ENCODE measurements around the gene RECK. TPM values are rescaled to one million over a fixed set of nuclear protein-coding genes. Genes with fewer than 3 reads are reported as not detected.

The RECK gene
- total RNA-seq, 1 experiment from 2014 or later = 2.6 TPM

GRCh38 chr9:36164372-36164771 lies 127.7 kb downstream of the RECK start:
- Histone ChIP-seq H2AFZ (ENCODE audit: low read length) (no peak overlapping the region), H3K27ac (ENCODE audit: low read length) (no peak overlapping the region), H3K4me1 (ENCODE audit: low read length) (peaks cover 7% of the 10 kb centered on the region), H3K9me3 (ENCODE audit: low read length) (no peaks in the 10 kb centered on the region), H3K9me2 (replicated peaks; ENCODE audit: insufficient read depth, low read length) (no peaks in the 10 kb centered on the region), H3K9ac (ENCODE audit: low read length) (no peak overlapping the region), H4K20me1 (ENCODE audit: insufficient read depth, low read depth, low read length) (no peaks in the 10 kb centered on the region), H3K4me3 (ENCODE audit: low read length) (no peak overlapping the region), H3K79me2 (ENCODE audit: low read length) (no peaks in the 10 kb centered on the region), H3K36me3 (ENCODE audit: insufficient read depth, low read length) (no peaks in the 10 kb centered on the region), H3K27me3 (ENCODE audit: low read length) (no peaks in the 10 kb centered on the region), H3K4me2 (ENCODE audit: low read depth, low read length, poor library complexity, severe bottlenecking) (no peak overlapping the region)
- DNase-seq = no peak

DNA sequence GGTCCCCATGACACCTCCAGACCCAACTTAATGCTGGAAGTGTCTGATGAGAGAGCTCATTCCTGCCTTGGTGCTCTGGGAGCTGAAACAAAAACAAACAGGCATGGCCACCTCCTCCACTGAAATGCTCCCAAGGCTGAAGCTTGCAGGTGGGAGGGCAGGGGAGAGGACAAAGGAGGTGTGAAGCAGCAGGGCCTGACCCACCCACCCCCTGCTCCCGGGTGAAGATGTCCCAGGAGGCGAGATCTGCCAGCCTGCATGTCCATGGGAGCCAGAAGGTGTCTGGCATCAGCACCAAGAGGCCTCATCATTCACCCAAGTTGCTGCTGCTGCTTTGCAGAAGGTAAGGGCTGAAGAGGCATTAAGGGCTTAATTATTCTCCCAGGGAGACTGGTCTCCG lies 128.3 kb downstream of the RECK start:
- Histone ChIP-seq H2AFZ (ENCODE audit: low read length) (no peak overlapping the region), H3K4me2 (ENCODE audit: low read depth, low read length, poor library complexity, severe bottlenecking) (no peak overlapping the region), H4K20me1 (ENCODE audit: insufficient read depth, low read depth, low read length) (no peaks in the 10 kb centered on the region), H3K27me3 (ENCODE audit: low read length) (no peaks in the 10 kb centered on the region), H3K9ac (ENCODE audit: low read length) (no peak overlapping the region), H3K9me2 (replicated peaks; ENCODE audit: insufficient read depth, low read length) (no peaks in the 10 kb centered on the region), H3K9me3 (ENCODE audit: low read length) (no peaks in the 10 kb centered on the region), H3K27ac (ENCODE audit: low read length) (no peak overlapping the region), H3K4me1 (ENCODE audit: low read length) (peaks cover 7% of the 10 kb centered on the region), H3K79me2 (ENCODE audit: low read length) (no peaks in the 10 kb centered on the region), H3K36me3 (ENCODE audit: insufficient read depth, low read length) (no peaks in the 10 kb centered on the region), H3K4me3 (ENCODE audit: low read length) (no peak overlapping the region)
- peak; percentile 40 for DNase-seq

- no peaks in the 10 kb centered on the region for H4K20me1 ChIP-seq (ENCODE audit: insufficient read depth, low read depth, low read length)
- DNase-seq = peak; percentile 35
- H2AFZ ChIP-seq (ENCODE audit: low read length) = no peak overlapping the region
- peaks cover 7% of the 10 kb centered on the region for H3K4me1 ChIP-seq (ENCODE audit: low read length)
- H3K9me2 ChIP-seq (replicated peaks; ENCODE audit: insufficient read depth, low read length) = no peaks in the 10 kb centered on the region
- H3K27ac ChIP-seq (ENCODE audit: low read length) = no peak overlapping the region
- no peak overlapping the region for H3K4me2 ChIP-seq (ENCODE audit: low read depth, low read length, poor library complexity, severe bottlenecking)
- no peaks in the 10 kb centered on the region for H3K79me2 ChIP-seq (ENCODE audit: low read length)
- no peak overlapping the region for H3K4me3 ChIP-seq (ENCODE audit: low read length)
- no peaks in the 10 kb centered on the region for H3K9me3 ChIP-seq (ENCODE audit: low read length)
- H3K36me3 ChIP-seq (ENCODE audit: insufficient read depth, low read length) = no peaks in the 10 kb centered on the region
- no peaks in the 10 kb centered on the region for H3K27me3 ChIP-seq (ENCODE audit: low read length)
- H3K9ac ChIP-seq (ENCODE audit: low read length) = no peak overlapping the region
Observed at GRCh38 chr9:36165826-36166167, 129.1 kb downstream of the RECK start.

- Histone ChIP-seq H3K4me2 (ENCODE audit: low read depth, low read length, poor library complexity, severe bottlenecking) (peak overlapping the region; percentile 42), H3K79me2 (ENCODE audit: low read length) (no peaks in the 10 kb centered on the region), H3K4me3 (ENCODE audit: low read length) (no peak overlapping the region), H3K27me3 (ENCODE audit: low read length) (no peaks in the 10 kb centered on the region), H3K9ac (ENCODE audit: low read length) (no peak overlapping the region), H3K27ac (ENCODE audit: low read length) (no peak overlapping the region), H3K9me3 (ENCODE audit: low read length) (no peaks in the 10 kb centered on the region), H4K20me1 (ENCODE audit: insufficient read depth, low read depth, low read length) (no peaks in the 10 kb centered on the region), H3K9me2 (replicated peaks; ENCODE audit: insufficient read depth, low read length) (no peaks in the 10 kb centered on the region), H2AFZ (ENCODE audit: low read length) (peak overlapping the region; percentile 75; the same call in 1 of the 2 replicates), H3K36me3 (ENCODE audit: insufficient read depth, low read length) (no peaks in the 10 kb centered on the region), H3K4me1 (ENCODE audit: low read length) (peaks cover 7% of the 10 kb centered on the region)
- DNase-seq = peak; percentile 86
Observed at GRCh38 chr9:36166168-36166927, 129.6 kb downstream of the RECK start.

DNA sequence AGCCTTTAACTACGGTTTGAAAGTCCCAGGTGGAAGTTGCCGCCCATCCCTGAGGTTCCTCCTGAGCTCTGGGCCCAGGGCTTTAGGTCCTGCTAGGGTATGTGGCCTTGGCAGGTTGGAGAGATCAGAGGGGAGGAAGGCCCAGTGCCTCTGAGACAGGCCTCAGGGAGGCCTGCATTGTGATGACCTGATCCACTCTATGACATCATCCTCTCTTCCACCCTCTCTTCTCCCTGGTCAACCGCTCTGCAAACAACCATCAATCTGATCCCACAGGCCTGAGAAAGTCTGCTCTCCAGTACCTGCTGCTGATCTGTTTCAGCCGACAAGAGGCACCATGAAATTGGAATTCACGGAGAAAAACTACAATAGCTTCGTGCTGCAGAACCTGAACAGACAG lies 132.5 kb downstream of the RECK start, which contains the start of gene CCIN:
CCIN (plus strand) TSS at position 223 of the 400 bp plus-strand sequence; CDS start at position 338, 115 bp downstream.
- no peak within 1 kb of the TSS for H3K9ac ChIP-seq (ENCODE audit: low read length)
- no peaks in the 10 kb centered on the region for H4K20me1 ChIP-seq (ENCODE audit: insufficient read depth, low read depth, low read length)
- H3K9me3 ChIP-seq (ENCODE audit: low read length) = no peaks in the 10 kb centered on the region

GRCh38 chr9:36169708-36170107 lies 133.0 kb downstream of the RECK start:
- H3K36me3 ChIP-seq (ENCODE audit: insufficient read depth, low read length) = no peaks in the 10 kb centered on the region
- no peak overlapping the region for H3K4me3 ChIP-seq (ENCODE audit: low read length)
- peak; percentile 38 for DNase-seq
- H3K4me2 ChIP-seq (ENCODE audit: low read depth, low read length, poor library complexity, severe bottlenecking) = no peak overlapping the region
- no peaks in the 10 kb centered on the region for H4K20me1 ChIP-seq (ENCODE audit: insufficient read depth, low read depth, low read length)
- H3K4me1 ChIP-seq (ENCODE audit: low read length) = peaks cover 7% of the 10 kb centered on the region
- no peak overlapping the region for H3K9ac ChIP-seq (ENCODE audit: low read length)
- H3K79me2 ChIP-seq (ENCODE audit: low read length) = no peaks in the 10 kb centered on the region
- H3K27ac ChIP-seq (ENCODE audit: low read length) = no peak overlapping the region
- H2AFZ ChIP-seq (ENCODE audit: low read length) = no peak overlapping the region
- H3K9me2 ChIP-seq (replicated peaks; ENCODE audit: insufficient read depth, low read length) = no peaks in the 10 kb centered on the region
- no peaks in the 10 kb centered on the region for H3K27me3 ChIP-seq (ENCODE audit: low read length)
- no peaks in the 10 kb centered on the region for H3K9me3 ChIP-seq (ENCODE audit: low read length)

More for the DNA sequence above, 132.5 kb downstream of the RECK start, which contains the start of gene CCIN:
- no peak within 1 kb of the TSS for H2AFZ ChIP-seq (ENCODE audit: low read length)
- no peaks in the 10 kb centered on the region for H3K79me2 ChIP-seq (ENCODE audit: low read length)
- no peaks in the 10 kb centered on the region for H3K36me3 ChIP-seq (ENCODE audit: insufficient read depth, low read length)
- H3K4me2 ChIP-seq (ENCODE audit: low read depth, low read length, poor library complexity, severe bottlenecking) = no peak within 1 kb of the TSS
- no peak within 1 kb of the TSS for H3K4me3 ChIP-seq (ENCODE audit: low read length)
- no peaks in the 10 kb centered on the region for H3K9me2 ChIP-seq (replicated peaks; ENCODE audit: insufficient read depth, low read length)
- H3K27me3 ChIP-seq (ENCODE audit: low read length) = no peaks in the 10 kb centered on the region
- DNase-seq = peak; percentile 35
- H3K27ac ChIP-seq (ENCODE audit: low read length) = no peak within 1 kb of the TSS
- peaks cover 7% of the 10 kb centered on the region for H3K4me1 ChIP-seq (ENCODE audit: low read length)

DNA sequence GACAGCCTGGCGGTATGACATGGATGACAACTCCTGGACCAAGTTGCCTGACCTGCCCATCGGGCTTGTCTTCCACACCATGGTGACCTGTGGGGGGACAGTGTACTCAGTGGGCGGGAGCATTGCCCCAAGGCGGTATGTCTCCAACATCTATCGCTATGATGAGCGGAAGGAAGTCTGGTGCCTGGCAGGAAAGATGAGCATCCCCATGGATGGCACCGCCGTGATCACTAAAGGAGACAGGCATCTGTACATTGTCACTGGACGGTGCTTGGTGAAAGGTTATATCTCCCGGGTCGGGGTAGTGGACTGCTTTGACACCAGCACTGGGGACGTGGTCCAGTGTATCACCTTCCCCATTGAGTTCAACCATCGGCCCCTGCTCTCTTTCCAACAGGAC lies 133.8 kb downstream of the RECK start:
- H3K36me3 ChIP-seq (ENCODE audit: insufficient read depth, low read length) = no peaks in the 10 kb centered on the region
- no peaks in the 10 kb centered on the region for H3K9me3 ChIP-seq (ENCODE audit: low read length)
- no peak overlapping the region for H3K4me3 ChIP-seq (ENCODE audit: low read length)
- H2AFZ ChIP-seq (ENCODE audit: low read length) = no peak overlapping the region
- no peaks in the 10 kb centered on the region for H4K20me1 ChIP-seq (ENCODE audit: insufficient read depth, low read depth, low read length)
- H3K9ac ChIP-seq (ENCODE audit: low read length) = no peak overlapping the region
- DNase-seq = no peak
- H3K4me1 ChIP-seq (ENCODE audit: low read length) = peaks cover 7% of the 10 kb centered on the region
- no peaks in the 10 kb centered on the region for H3K27me3 ChIP-seq (ENCODE audit: low read length)
- no peak overlapping the region for H3K4me2 ChIP-seq (ENCODE audit: low read depth, low read length, poor library complexity, severe bottlenecking)
- H3K9me2 ChIP-seq (replicated peaks; ENCODE audit: insufficient read depth, low read length) = no peaks in the 10 kb centered on the region
- no peaks in the 10 kb centered on the region for H3K79me2 ChIP-seq (ENCODE audit: low read length)
- no peak overlapping the region for H3K27ac ChIP-seq (ENCODE audit: low read length)

GRCh38 chr9:36173861-36174260 lies 137.1 kb downstream of the RECK start:
- Histone ChIP-seq H2AFZ (ENCODE audit: low read length) (no peak overlapping the region), H3K4me3 (ENCODE audit: low read length) (no peak overlapping the region), H3K9me3 (ENCODE audit: low read length) (no peaks in the 10 kb centered on the region), H3K79me2 (ENCODE audit: low read length) (no peaks in the 10 kb centered on the region), H3K36me3 (ENCODE audit: insufficient read depth, low read length) (no peaks in the 10 kb centered on the region), H3K9ac (ENCODE audit: low read length) (no peak overlapping the region), H3K9me2 (replicated peaks; ENCODE audit: insufficient read depth, low read length) (no peaks in the 10 kb centered on the region), H3K27me3 (ENCODE audit: low read length) (no peaks in the 10 kb centered on the region), H3K27ac (ENCODE audit: low read length) (no peak overlapping the region), H3K4me2 (ENCODE audit: low read depth, low read length, poor library complexity, severe bottlenecking) (no peak overlapping the region), H3K4me1 (ENCODE audit: low read length) (no peaks in the 10 kb centered on the region), H4K20me1 (ENCODE audit: insufficient read depth, low read depth, low read length) (no peaks in the 10 kb centered on the region)
- no peak for DNase-seq
